Neuronal stem cell (in vitro differentiated cells): ENCODE results near the gene PKD1.

Source experiments
- DNase-seq: peaks from one replicate; pipeline ENCODE4 v3.0.0-alpha.2; 2013; ENCODE audit warnings: low spot score
- H2AFZ ChIP-seq: one replicate; pipeline ENCODE4 v1.6.1; 2013; ENCODE audit warnings: mild to moderate bottlenecking, low read length, inconsistent platforms
- H2AK5ac ChIP-seq: 2 replicates; pipeline ENCODE4 v1.6.1; 2013; ENCODE audit warnings: low read depth, mild to moderate bottlenecking, inconsistent platforms, low read length, moderate library complexity, mixed read lengths
- H2BK120ac ChIP-seq: 2 replicates; pipeline ENCODE4 v1.6.1; 2013; ENCODE audit warnings: low read depth, mild to moderate bottlenecking, inconsistent platforms, low read length, moderate library complexity, mixed read lengths
- H2BK12ac ChIP-seq: one replicate; pipeline ENCODE4 v1.6.1; 2013; ENCODE audit warnings: low read length, inconsistent platforms
- H2BK15ac ChIP-seq: 2 replicates; pipeline ENCODE4 v1.6.1; 2013; ENCODE audit warnings: mild to moderate bottlenecking, low read length, inconsistent platforms, mixed read lengths
- H2BK5ac ChIP-seq: one replicate; pipeline ENCODE4 v1.6.1; 2013; ENCODE audit warnings: inconsistent platforms, mild to moderate bottlenecking, low read length, moderate library complexity
- H3K14ac ChIP-seq: one replicate; pipeline ENCODE4 v1.6.1; 2013; ENCODE audit warnings: low read length, inconsistent platforms
- H3K18ac ChIP-seq: 2 replicates; pipeline ENCODE4 v1.6.1; 2013; ENCODE audit warnings: low read length, inconsistent platforms
- H3K23ac ChIP-seq: 2 replicates; pipeline ENCODE4 v1.6.1; 2013; ENCODE audit warnings: low read depth, mild to moderate bottlenecking, mixed read lengths, low read length, inconsistent platforms; ENCODE audit not compliant: poor library complexity
- H3K27ac ChIP-seq: replicated peaks from 3 replicates; pipeline ENCODE4 v1.5.1; 2013; ENCODE audit warnings: low read length, inconsistent platforms
- H3K27me3 ChIP-seq, 3 experiments: 2 replicates each; pipeline ENCODE4 v1.6.1; 2013; ENCODE audit warnings: low read length in 3 of 3, mild to moderate bottlenecking in 2 of 3, inconsistent platforms in 1 of 3, low read depth in 1 of 3, mixed read lengths in 1 of 3, moderate library complexity in 1 of 3; ENCODE audit not compliant: control insufficient read depth in 3 of 3, insufficient read depth in 3 of 3
- H3K36me3 ChIP-seq, 2 donors: replicated peaks in 1 of 2; 2 replicates each; pipeline ENCODE4 v1.6.1; 2013; ENCODE audit warnings: low read length in 2 of 2; ENCODE audit not compliant: control insufficient read depth in 2 of 2, insufficient read depth in 2 of 2
- H3K4ac ChIP-seq: 2 replicates; pipeline ENCODE4 v1.6.1; 2013; ENCODE audit warnings: inconsistent platforms, mild to moderate bottlenecking, low read length, moderate library complexity
- H3K4me1 ChIP-seq, 2 donors: 1 replicate in 1 of 2; 2 replicates in 1 of 2; pipeline ENCODE4 v1.6.1; 2013; ENCODE audit warnings: low read length in 2 of 2, low read depth in 1 of 2; ENCODE audit not compliant: control insufficient read depth in 2 of 2, insufficient read depth in 1 of 2
- H3K4me2 ChIP-seq: one replicate; pipeline ENCODE4 v1.6.1; 2013; ENCODE audit warnings: mild to moderate bottlenecking, low read length, inconsistent platforms; ENCODE audit not compliant: insufficient read depth, poor library complexity, severe bottlenecking
- H3K4me3 ChIP-seq, 2 donors: 2 replicates each; pipeline ENCODE4 v1.5.1; 2013; ENCODE audit warnings: low read length in 2 of 2, mild to moderate bottlenecking in 2 of 2, inconsistent platforms in 1 of 2, moderate library complexity in 1 of 2
- H3K79me1 ChIP-seq: one replicate; pipeline ENCODE4 v1.6.1; 2013; ENCODE audit warnings: low read depth, mild to moderate bottlenecking, inconsistent platforms, low read length, moderate library complexity
- H3K9ac ChIP-seq: one replicate; pipeline ENCODE4 v1.6.1; 2013; ENCODE audit warnings: mild to moderate bottlenecking, low read depth, low read length, inconsistent platforms; ENCODE audit not compliant: poor library complexity
- H3K9me3 ChIP-seq, 2 donors: replicated peaks in 1 of 2; 2 replicates each; pipeline versions ENCODE3 to v1.6.1; 2013; ENCODE audit warnings: low read length in 2 of 2, mild to moderate bottlenecking in 2 of 2, inconsistent platforms in 1 of 2, low read depth in 1 of 2, mixed read lengths in 1 of 2, moderate library complexity in 1 of 2; ENCODE audit not compliant: control insufficient read depth in 2 of 2, insufficient read depth in 1 of 2
- H4K8ac ChIP-seq: one replicate; pipeline ENCODE4 v1.6.1; 2013; ENCODE audit warnings: low read depth, mild to moderate bottlenecking, inconsistent platforms, low read length, moderate library complexity
- H4K91ac ChIP-seq: one replicate; pipeline ENCODE4 v1.6.1; 2013; ENCODE audit warnings: low read length, low read depth, mild to moderate bottlenecking, inconsistent platforms; ENCODE audit not compliant: poor library complexity
- WGBS, 2 donors: extraction: QIAGEN DNeasy Blood & Tissue Kit; methylation state at CpG; one replicate each; pipeline ENCODE4 v1.1.7; 2013; ENCODE audit warnings: missing lambda C conversion rate in 2 of 2, mixed read lengths in 1 of 2; ENCODE audit not compliant: insufficient read length in 2 of 2, insufficient replicate concordance in 1 of 2; ENCODE audit errors: extremely low coverage in 2 of 2; 5-methylcytosine and 5-hydroxymethylcytosine counted together

The PKD1 gene

DNA sequence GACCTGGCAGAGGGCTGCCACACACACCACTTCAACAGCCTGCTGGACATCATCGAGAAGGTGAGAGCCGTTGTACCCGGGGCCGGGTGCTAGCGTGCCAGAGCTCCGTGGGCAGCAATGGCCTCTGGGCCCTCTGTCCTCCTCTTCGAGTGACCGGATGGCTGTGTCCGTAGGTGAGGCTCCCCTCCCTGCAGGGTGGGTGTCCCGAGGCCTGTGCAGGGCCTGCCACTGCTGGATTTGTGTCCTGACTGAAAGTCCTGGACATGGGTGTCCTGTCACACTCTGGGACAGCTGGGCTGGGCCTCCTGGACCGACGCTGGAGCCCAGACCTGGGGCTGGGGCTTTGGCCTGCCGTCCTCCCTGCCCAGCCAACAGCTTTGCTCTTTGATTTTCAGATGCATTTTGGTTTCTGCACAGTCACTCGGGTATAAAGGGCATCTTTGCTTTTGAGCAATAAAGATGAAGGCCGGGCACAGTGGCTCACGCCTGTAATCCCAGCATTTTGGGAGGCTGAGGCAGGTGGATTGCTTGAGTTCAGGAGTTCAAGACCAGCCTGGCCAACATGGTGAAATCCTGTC is 71.2 kb downstream of the PKD1 start:
- Histone ChIP-seq H3K27me3 (no peaks in the 10 kb centered on the region), H3K9me3 (peaks cover 0 to 5% of the 10 kb centered on the region in 2 donors), H3K9ac (no peak overlapping the region), H3K18ac (no peak overlapping the region), H3K36me3 (peaks cover 28 to 74% of the 10 kb centered on the region in 2 donors), H4K8ac (peak overlapping the region; percentile 6), H3K4me2 (no peak overlapping the region), H3K27ac (no peak overlapping the region), H3K23ac (no peak overlapping the region), H3K4me3 (no peak overlapping the region), H3K4ac (no peak overlapping the region), H3K14ac (no peak overlapping the region), H4K91ac (no peak overlapping the region), H2BK15ac (no peak overlapping the region), H2AK5ac (no peak overlapping the region), H3K4me1 (peaks cover 0 to 2% of the 10 kb centered on the region in 2 donors), H2BK5ac (peak overlapping the region; percentile 10), H3K79me1 (no peaks in the 10 kb centered on the region), H2BK120ac (no peak overlapping the region), H2BK12ac (no peak overlapping the region), H2AFZ (no peak overlapping the region)
- no peak for DNase-seq
- WGBS, 2 donors, result no CpG with 5 or more reads among the region's 16 CpGs

GRCh38 chr16:2063861-2064260 is 71.8 kb downstream of the PKD1 start:
- Histone ChIP-seq H3K36me3 (peaks cover 28 to 72% of the 10 kb centered on the region in 2 donors), H3K27me3 (no peaks in the 10 kb centered on the region), H3K4ac (no peak overlapping the region), H2BK120ac (peak overlapping the region; percentile 8), H2BK12ac (peak overlapping the region; percentile 73), H3K14ac (no peak overlapping the region), H3K9me3 (peaks cover 0 to 5% of the 10 kb centered on the region in 2 donors), H3K18ac (no peak overlapping the region), H2AFZ (no peak overlapping the region), H3K4me3 (no peak overlapping the region), H3K4me1 (peaks cover 0 to 2% of the 10 kb centered on the region in 2 donors), H2AK5ac (peak overlapping the region; percentile 28), H3K9ac (peak overlapping the region; percentile 60), H2BK5ac (peak overlapping the region; percentile 10), H3K4me2 (no peak overlapping the region), H4K91ac (no peak overlapping the region), H2BK15ac (no peak overlapping the region), H3K23ac (peak overlapping the region; percentile 89), H3K79me1 (no peaks in the 10 kb centered on the region), H3K27ac (no peak overlapping the region), H4K8ac (peak overlapping the region; percentile 6)
- WGBS, 2 donors, result no CpG with 5 or more reads among the region's 25 CpGs
- DNase-seq, result no peak

DNA sequence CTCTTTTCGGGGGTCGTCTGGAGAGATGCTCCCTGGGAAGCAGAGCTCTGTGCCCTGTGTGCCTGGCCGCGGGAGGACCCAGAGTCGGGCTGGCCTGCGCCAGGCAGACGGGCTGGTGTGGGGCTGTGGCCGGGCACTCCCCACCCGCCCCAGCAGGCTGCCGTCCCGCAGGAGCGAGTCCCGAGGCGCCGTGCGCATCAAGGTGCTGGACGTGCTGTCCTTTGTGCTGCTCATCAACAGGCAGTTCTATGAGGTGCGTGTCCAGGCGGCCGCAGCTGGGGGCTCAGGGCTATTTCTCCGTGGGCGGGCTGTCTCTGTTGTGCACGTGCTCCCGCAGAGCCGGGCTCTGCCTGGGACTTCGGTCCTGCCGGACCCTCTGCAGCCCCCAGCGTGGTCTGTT is 72.9 kb downstream of the PKD1 start:
- H3K9ac ChIP-seq, result no peak overlapping the region
- no peak overlapping the region for H3K4ac ChIP-seq
- H2BK120ac ChIP-seq, result no peak overlapping the region
- H3K79me1 ChIP-seq, result no peaks in the 10 kb centered on the region
- no peak overlapping the region for H3K14ac ChIP-seq
- H3K36me3 ChIP-seq, result peaks cover 24 to 71% of the 10 kb centered on the region in 2 donors
- H2BK12ac ChIP-seq, result no peak overlapping the region
- H2AK5ac ChIP-seq, result no peak overlapping the region
- H3K4me1 ChIP-seq, result peaks cover 0 to 12% of the 10 kb centered on the region in 2 donors
- H3K9me3 ChIP-seq, result peaks cover 0 to 5% of the 10 kb centered on the region in 2 donors
- no peak for DNase-seq
- H4K8ac ChIP-seq, result no peak overlapping the region
- no peaks in the 10 kb centered on the region for H3K27me3 ChIP-seq
- H3K4me2 ChIP-seq, result no peak overlapping the region
- no peak overlapping the region for H2BK5ac ChIP-seq
- H4K91ac ChIP-seq, result no peak overlapping the region
- no peak overlapping the region for H2BK15ac ChIP-seq
- H2AFZ ChIP-seq, result no peak overlapping the region
- H3K18ac ChIP-seq, result no peak overlapping the region
- no peak overlapping the region for H3K27ac ChIP-seq
- no CpG with 5 or more reads among the region's 28 CpGs for WGBS, 2 donors
- H3K23ac ChIP-seq, result no peak overlapping the region
- no peak overlapping the region for H3K4me3 ChIP-seq

- WGBS, 2 donors, result no CpG with 5 or more reads among the region's 13 CpGs
- H3K18ac ChIP-seq, result no peak overlapping the region
Observed at GRCh38 chr16:2061526-2061925, 74.2 kb downstream of the PKD1 start.

More at GRCh38 chr16:2061526-2061925, 74.2 kb downstream of the PKD1 start:
- H3K27me3 ChIP-seq, result no peaks in the 10 kb centered on the region
- H4K8ac ChIP-seq, result no peak overlapping the region
- no peak overlapping the region for H2BK12ac ChIP-seq
- peak overlapping the region; percentile 84 for H2AK5ac ChIP-seq
- no peak overlapping the region for H3K4me2 ChIP-seq
- no peak for DNase-seq
- no peak overlapping the region for H3K4ac ChIP-seq
- no peak overlapping the region for H2BK120ac ChIP-seq
- H3K9ac ChIP-seq, result no peak overlapping the region
- no peak overlapping the region for H4K91ac ChIP-seq
- H3K23ac ChIP-seq, result no peak overlapping the region
- no peak overlapping the region for H3K4me3 ChIP-seq
- peak overlapping the region; percentile 24 for H2BK5ac ChIP-seq
- H3K9me3 ChIP-seq, result peaks cover 0 to 5% of the 10 kb centered on the region in 2 donors
- H2BK15ac ChIP-seq, result no peak overlapping the region
- H2AFZ ChIP-seq, result no peak overlapping the region
- peak overlapping the region; percentile 47 for H3K14ac ChIP-seq
- peaks cover 0 to 13% of the 10 kb centered on the region in 2 donors for H3K4me1 ChIP-seq
- no peak overlapping the region for H3K27ac ChIP-seq
- no peaks in the 10 kb centered on the region for H3K79me1 ChIP-seq
- H3K36me3 ChIP-seq, result peaks cover 29 to 69% of the 10 kb centered on the region in 2 donors
